ENCODE results near the gene TK2. TPM values are rescaled to one million over a fixed set of nuclear protein-coding genes. Genes with fewer than 3 reads are reported as not detected.

TK2 gene
- total and polyA plus RNA-seq, 9 of the 15 experiments (the other 6 are each of a cell fraction or from before 2014, with no cell fraction given), result 1.1 to 10.2 (median 5.3) TPM

GRCh38 chr16:66551788-66552285 is 1.9 kb upstream of the TK2 start (continued):
- TF ChIP-seq, protein P1, sequence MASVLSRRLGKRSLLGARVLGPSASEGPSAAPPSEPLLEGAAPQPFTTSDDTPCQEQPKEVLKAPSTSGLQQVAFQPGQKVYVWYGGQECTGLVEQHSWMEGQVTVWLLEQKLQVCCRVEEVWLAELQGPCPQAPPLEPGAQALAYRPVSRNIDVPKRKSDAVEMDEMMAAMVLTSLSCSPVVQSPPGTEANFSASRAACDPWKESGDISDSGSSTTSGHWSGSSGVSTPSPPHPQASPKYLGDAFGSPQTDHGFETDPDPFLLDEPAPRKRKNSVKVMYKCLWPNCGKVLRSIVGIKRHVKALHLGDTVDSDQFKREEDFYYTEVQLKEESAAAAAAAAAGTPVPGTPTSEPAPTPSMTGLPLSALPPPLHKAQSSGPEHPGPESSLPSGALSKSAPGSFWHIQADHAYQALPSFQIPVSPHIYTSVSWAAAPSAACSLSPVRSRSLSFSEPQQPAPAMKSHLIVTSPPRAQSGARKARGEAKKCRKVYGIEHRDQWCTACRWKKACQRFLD (CRISPR knock-in tag; IDR thresholded peaks at IDR 0.05), result no peak
- TF ChIP-seq ZNF197 (CRISPR knock-in tag; IDR thresholded peaks at IDR 0.05; ENCODE audit: low read depth) (no peak), ZNF232 (CRISPR knock-in tag; IDR thresholded peaks at IDR 0.05) (no peak), ETV5 (CRISPR knock-in tag; IDR thresholded peaks at IDR 0.05; ENCODE audit: low read depth) (no peak), ZBTB26 (CRISPR knock-in tag; IDR thresholded peaks at IDR 0.05) (no peak), PRDM10 (IDR thresholded peaks at IDR 0.05; ENCODE audit: partially characterized antibody) (no peak), NFE2L1 (tag; IDR thresholded peaks at IDR 0.05; ENCODE audit: borderline replicate concordance, low read depth) (no peak), CUX1 (CRISPR knock-in tag; IDR thresholded peaks at IDR 0.05) (peak; percentile 10; the same call in 1 of the 2 replicates), SAP30 (IDR thresholded peaks at IDR 0.05; ENCODE audit: borderline replicate concordance, insufficient read depth, low read depth, low read length, poor library complexity, severe bottlenecking) (no peak), ZNF431 (CRISPR knock-in tag; IDR thresholded peaks at IDR 0.05) (no peak), FOXJ3 (CRISPR knock-in tag; IDR thresholded peaks at IDR 0.05) (no peak), TARDBP (IDR thresholded peaks at IDR 0.05) (no peak), EZH2 (IDR thresholded peaks at IDR 0.05; ENCODE audit: borderline replicate concordance, low read depth, low read length) (no peak), ZC3H8 (IDR thresholded peaks at IDR 0.05) (no peak), FOXA1 (IDR thresholded peaks at IDR 0.05; ENCODE audit: borderline replicate concordance) (no peak), KLF1 (tag; IDR thresholded peaks at IDR 0.05) (no peak), NFE2 (IDR thresholded peaks at IDR 0.05; ENCODE audit: low read depth) (no peak)
